SW480 (cell line): Measurements from ENCODE around the gene HOXA5.
A peak's percentile ranks its signal among the peaks of the same experiment; 100 is the strongest.

Experiments
- DNase-seq: peaks from one replicate; pipeline ENCODE4 v3.0.0-alpha.2; 2016; ENCODE audit warnings: low spot score

Gene HOXA5

GRCh38 chr7:27118580-27118979, 24.9 kb downstream of the HOXA5 start:
- DNase-seq, result no peak

DNA sequence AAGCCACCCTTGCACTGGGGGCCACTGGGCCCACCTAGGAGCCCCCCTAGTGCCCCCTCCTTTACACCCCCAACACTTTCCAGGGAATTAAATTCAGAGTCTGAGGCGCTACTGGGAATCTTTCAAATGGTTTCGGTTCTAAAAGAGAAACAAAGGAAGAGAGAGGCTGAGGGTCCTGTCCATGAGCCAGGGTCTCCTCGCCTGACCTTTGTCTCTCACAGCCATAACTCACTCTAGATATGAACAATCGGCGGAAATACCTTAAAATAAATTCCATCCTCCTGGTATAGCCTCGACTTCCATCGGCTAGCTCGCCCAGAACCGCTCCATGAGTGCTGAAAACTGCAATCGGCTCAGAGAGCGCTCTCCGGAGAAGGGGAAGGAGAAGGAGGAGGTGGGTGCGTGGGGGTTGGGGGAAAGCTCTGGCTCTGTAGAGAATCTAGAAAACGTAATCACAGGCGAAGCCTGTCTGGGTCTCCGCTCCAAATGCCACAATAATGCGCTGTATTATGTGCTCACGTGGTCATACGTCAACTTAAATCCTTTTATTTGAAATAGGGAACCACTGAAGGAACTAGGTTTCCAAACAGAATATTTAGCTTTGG, 25.5 kb downstream of the HOXA5 start:
- no peak for DNase-seq

DNA sequence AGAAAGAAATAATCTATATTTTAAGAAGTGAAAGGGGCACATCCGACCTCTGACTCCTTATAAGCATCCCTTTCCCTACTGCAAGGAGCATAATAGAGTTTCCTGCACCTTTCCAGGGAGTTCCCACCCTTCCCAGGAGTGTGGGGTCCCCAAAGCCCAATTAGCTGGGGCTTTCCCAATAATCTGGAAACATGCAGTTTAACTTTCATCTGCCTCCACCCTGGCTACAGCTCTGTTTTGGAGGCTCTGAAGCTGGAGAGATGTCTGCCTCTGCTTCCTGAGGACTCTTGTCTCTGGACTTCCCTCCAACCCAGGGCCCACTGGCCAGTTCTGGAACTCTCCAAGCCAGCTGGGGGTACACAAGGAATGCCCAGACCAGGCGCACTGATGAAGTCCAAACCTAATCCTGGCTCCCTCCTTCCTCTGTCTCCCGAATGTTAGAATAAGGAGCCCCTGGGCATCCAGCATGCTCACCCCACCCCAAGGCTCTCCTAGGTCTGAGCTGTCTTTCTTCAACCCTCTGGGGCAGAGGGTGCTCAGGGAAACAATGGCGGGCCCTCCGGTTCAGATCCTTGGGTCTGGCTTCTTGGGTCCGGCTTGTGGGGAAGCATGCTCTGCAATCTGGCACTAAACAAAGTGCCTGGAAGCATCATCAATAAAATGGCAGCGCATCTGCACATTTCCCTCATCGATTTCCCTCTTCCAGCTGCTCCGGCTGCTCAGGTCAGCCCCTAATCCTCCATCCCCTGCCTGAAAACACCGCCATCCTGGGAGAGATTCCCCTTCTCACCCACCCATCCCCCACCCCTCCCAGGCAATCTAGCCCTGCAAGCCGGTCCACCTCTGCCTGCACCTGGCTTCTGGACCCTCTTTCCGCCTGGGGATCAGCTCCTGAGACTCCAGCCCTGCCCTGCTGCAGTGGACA, 26.3 kb downstream of the HOXA5 start:
- DNase-seq, result no peak

- DNase-seq, result no peak
Measured at GRCh38 chr7:27116031-27116961, 27.2 kb downstream of the HOXA5 start.

- peak; percentile 96 for DNase-seq
Measured at GRCh38 chr7:27115221-27116026, 28.1 kb downstream of the HOXA5 start.

- DNase-seq, result no peak
Measured at GRCh38 chr7:27114881-27115220, 28.6 kb downstream of the HOXA5 start.

DNA sequence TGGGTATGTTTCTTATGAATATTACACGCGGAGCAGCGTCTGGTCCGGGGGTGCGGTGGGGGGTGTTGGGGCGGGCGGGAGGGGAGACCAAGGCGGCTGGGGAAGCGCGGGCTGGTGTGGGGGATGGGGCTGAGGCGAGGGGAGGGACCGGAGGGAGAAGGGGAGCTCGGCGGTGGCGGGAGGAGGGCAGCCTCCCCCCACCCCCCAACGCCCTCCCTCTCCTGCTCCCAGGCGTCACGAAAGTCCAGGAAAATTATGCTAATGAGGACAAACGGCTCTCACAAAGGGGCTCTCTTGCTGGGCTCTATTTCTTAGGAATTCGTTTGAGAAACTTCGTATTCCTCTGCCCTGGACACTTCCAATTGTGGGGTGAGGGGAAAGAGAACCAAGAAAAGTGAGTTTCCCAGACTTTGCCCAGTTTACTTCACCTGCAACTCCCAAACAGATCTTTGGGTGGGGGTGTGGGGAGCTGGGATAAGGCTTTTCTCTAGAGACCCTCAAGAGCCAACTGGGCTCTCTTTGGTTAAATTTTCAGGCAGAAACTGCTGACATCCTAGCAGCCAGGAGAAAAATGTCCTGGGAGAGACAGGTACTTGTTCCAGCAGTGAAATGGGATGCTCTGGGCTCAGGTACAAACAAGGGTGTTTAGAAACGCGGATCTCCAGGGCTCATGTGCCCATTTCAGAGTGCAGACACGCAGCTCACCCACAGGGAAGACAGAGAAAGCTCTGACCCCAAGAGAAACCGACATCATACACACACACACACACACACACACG, 29.3 kb downstream of the HOXA5 start:
- no peak for DNase-seq

DNA sequence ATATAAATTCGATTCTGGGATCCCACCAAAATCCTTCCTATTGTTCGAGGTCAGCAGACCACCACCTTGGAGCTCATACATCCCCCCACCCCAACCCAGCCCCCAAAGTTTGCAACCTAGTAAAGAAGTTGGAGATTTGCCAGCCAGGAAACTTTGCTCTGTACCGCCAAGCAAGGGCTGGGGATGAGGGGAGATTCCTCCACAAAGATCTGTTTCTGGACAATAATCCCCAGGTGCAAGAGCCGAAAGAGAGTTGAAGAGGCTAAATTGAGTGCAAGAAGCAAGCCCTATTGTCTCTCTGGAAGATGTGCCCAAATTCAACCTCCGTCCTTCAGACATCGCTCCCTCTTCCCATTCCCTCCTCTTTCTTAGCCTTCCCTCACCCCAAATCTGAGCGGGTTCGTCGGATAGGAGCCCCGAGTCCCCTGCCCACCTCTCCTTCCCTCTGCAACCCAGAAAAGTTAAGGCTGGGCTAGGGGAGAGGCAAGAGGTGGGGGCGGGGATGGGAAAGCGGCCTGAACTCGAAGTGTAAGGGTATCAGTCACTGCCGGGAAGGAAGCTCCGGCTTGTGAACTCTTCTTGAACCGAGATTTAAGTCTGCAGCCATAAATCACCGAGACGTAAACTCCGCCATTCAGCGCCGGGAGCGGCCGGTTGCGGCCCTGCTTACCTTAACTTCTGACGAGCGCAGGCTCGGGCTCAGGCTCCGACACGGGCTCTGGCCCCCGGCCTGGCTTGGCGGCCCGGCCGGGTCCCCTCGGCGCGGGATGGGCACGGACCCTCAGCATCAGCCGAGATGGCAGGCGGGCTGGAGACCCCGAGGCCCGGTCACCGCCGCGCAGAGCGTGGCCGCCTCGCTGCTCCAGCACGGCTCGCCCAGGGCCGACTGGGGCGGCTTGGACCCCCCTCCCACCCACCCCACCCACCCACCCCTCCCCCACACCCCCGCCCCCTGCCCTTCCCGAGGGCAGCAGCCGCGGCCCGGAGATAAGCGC, 30.2 kb downstream of the HOXA5 start:
- no peak for DNase-seq

GRCh38 chr7:27112361-27112760, 31.1 kb downstream of the HOXA5 start:
- DNase-seq, result no peak

DNA sequence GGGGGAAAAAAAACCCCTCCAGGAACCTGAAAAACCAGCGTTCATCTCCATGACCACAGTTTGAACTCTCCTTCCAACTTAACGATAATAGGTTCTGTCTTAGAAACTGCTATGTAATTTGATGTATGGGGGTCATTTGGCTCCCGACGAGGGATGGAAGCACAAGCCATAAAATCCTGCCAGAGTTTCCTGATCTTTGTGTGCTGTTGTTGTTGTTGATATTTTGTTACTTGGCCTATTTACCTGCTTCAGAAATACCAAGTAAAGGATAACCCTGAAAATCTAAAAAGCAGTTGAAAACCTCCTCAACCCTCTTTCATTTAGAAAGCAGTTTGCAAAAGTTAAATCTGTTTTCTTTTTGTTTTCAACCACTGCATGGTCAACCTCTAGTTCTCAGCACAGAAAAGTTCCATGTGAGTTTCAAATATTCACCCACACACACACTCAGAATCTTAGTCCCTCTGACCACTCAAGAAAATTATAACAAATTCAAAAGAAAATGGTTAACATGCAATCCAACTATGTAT, 31.7 kb downstream of the HOXA5 start:
- DNase-seq, result no peak

DNA sequence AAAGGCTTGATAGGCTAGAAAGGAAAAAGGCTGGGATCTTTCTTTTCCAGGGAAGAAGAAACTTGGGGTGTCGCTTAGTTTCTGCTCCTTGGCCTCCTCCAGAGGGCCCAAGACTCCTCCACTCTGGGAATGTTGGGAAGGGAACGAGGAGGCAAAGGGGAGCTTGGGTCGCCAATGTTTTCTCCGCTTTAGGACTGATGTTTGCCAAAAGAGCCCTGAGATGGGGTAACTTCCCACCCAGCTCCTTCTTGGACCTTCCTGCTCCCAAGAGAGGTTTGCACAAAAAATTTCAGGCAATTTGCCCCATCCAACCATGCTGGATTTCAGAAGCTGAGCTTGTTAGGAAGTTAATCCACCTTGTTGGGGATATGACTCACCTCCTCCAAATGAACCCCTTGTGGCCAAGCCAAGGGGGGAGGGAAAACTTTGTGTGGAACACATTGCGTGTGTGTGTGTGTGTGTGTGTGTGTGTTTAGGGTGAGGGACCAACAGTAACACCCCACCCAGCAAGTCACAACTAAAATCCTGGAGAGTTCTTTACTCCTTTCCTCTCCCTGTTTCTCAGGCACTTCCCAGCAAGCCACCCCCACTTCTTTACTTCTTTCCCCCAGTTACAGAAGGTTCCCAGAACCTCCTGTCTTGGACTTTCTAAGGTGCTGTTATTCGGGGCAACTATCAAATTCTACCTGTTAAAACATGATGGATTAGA, 32.3 kb downstream of the HOXA5 start:
- no peak for DNase-seq

DNA sequence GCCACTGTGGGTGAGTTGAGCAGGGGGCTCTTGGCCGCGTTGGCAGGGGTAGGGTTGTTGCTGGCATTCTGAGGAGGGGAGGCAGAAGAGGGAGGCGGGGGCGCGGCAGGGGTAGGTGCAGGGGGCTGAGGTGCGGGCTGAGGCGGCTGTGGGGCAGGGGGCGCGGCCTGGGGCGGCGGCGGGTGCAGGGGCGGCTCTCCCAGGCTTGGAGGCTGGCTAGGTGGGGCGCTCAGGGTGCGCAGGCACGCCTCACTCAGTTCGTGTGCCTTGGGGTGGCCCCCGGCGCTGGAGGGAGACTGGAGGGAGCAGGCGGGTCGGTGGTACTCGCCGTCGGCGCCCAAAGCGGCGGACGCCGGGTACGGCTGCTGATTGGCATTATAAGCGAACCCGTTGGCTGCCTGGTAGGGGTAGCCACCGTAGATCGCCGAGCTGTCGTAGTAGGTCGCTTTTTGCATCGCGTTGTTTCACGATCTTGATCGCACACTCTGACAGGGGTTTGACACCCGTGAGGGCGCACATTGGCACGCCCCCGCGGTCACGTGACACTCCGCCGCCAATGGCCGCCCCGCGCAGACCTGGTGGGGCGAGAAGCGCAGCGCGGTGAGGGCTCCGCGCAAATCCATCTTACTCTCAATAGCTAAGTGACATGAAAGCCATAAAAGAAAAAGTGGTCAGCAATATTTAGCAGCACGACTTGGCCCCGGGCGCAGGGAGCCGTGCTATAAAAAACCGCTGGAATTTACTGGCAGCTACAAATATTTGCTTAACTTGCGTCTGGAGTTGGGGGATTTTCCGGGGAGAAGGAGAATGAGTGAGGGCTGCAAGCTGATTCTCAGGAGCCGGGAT, 33.1 kb downstream of the HOXA5 start:
- DNase-seq, result no peak

GRCh38 chr7:27109466-27110185, 33.9 kb downstream of the HOXA5 start:
- DNase-seq, result no peak

DNA sequence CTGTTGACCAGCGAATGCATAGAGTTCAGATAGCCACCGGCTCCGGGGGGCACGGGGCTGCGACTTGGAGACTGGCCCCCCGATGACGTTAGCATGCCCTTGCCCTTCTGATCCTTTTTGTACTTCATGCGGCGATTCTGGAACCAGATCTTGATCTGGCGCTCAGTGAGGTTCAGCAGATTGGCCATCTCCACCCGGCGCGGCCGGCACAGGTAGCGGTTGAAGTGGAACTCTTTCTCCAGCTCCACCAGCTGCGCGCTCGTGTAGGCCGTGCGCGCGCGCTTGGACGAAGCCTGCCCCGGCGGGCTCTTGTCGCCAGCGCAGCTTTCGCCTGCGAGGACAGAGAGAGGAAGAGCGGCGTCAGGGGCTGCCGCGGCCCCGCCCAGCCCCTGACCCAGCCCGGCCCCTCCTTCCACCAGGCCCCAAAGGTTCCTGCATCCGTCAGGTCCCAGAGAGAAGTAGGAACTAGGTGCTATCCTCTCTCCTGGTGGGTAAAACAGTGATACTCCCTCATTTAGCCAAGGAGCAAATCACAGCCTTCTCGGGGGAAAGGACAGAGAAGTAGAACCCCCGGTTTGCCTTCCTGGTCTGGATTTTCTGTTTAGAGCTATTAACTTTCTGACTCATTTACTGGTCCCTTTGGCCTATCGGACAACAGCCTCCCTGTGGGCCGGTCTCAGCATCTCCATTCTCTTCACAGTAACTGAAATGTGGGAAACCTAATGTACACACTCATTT, 34.9 kb downstream of the HOXA5 start:
- no peak for DNase-seq

DNA sequence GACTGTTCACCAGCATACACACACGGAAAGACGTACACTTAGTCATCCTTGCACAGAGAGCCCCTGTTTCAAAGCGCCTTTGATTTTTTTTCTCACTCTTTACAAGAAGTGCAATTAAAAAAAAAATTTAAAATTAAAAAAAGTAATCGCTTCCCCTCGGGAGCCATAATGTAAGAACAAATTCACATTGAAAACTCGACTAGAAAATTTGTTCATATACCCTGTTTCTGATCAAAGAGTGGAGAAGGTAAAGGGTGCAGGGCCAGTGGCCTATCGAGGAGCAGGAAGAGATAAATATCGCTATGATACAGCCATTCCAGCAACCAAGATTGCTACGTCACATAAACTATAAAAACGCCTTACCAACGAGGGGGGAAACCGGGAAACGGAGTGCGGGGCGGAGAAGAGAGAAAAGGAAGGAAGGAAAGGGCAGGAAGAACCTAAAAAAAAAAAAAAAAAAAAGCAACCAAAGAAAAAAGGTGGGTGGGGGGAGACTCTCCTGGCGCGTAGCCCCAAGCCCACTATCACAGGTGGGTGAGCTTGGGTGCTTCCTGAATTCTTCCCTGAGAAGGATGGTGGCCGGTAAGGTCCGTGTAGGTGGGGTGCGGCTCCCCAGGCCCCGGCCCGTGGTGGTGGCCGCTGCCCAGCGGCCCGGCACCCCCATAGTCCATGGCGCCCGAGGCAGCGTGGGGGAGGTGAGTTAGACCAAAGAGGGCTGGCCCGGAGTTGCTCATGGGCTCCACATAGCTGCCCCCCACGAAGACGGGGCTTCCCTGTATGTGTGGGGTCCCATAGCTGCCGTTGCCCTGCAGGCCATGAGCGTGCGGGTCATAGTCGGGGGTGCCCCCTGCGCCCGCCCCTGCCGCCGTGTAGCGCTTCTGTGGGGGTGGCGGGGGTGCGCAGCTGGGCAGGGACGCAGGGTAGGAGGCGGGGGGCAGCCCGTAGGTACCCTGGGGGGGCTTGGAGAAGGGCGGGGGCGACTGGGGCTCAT, 35.8 kb downstream of the HOXA5 start:
- no peak for DNase-seq
